A549 treated with RU486 at 1 μM for 4 hours (cell line): ENCODE results near the gene MOSPD2. TPM values are rescaled to one million over a fixed set of nuclear protein-coding genes. Genes with fewer than 3 reads are reported as not detected.

ENCODE experiments used
- total RNA-seq: library from RNA; stranded (reverse); fragments of 200-300 nt; extraction: Qiagen RNA extraction; gene quantifications from 5 replicates; pipeline ENCODE4 v1.2.3, GENCODE V29; 2022; ENCODE audit warnings: low read depth

Gene MOSPD2
- total RNA-seq: 5.6 to 9.9 TPM (median 8.7 TPM) in 5 replicates

GRCh38 chrX:14872851-14873675, at the start of gene MOSPD2, which contains the start of gene FANCB:
MOSPD2 (plus strand) TSS chrX:14873421; CDS start chrX:14873529, 108 bp downstream.
FANCB (minus strand) TSS chrX:14873069; CDS start chrX:14865510, 7,559 bp downstream.

Other genes starting within 250 kb of the MOSPD2 start
- 0.65 to 4.6 TPM (median 3.4 TPM) in 5 replicates for gene FANCB, start 352 bp upstream of the MOSPD2 start, total RNA-seq